ENCODE data around the gene ABI1. TPM values are rescaled to one million over a fixed set of nuclear protein-coding genes. Genes with fewer than 3 reads are reported as not detected.

The ABI1 gene
- total and polyA plus RNA-seq, 2 of the 13 experiments (the other 11 are each of a cell fraction or from before 2014, with no cell fraction given): 20.9 to 22.9 TPM

GRCh38 chr10:26821699-26822570 lies 38.8 kb downstream of the ABI1 start (continued):
- TF ChIP-seq ZNF280D (CRISPR knock-in tag; IDR thresholded peaks at IDR 0.05): no peak
- TF ChIP-seq ZBTB7B (CRISPR knock-in tag; IDR thresholded peaks at IDR 0.05): no peak
- TF ChIP-seq ZNF580 (CRISPR knock-in tag; IDR thresholded peaks at IDR 0.05; ENCODE audit: borderline replicate concordance, low read depth): no peak
- TF ChIP-seq MXD4 (CRISPR knock-in tag; IDR thresholded peaks at IDR 0.05): no peak
- no peak for TF ChIP-seq ARNT2 (CRISPR knock-in tag; IDR thresholded peaks at IDR 0.05; ENCODE audit: low read depth)
- no peak for TF ChIP-seq PCBP2 (optimal IDR thresholded peaks at IDR 0.05; ENCODE audit: low read depth, low read length, poor library complexity, severe bottlenecking)
- TF ChIP-seq PRMT3 (CRISPR knock-in tag; IDR thresholded peaks at IDR 0.05; ENCODE audit: borderline replicate concordance, low read depth): no peak
- no peak for TF ChIP-seq SIX4 (CRISPR knock-in tag; IDR thresholded peaks at IDR 0.05)

- no peak overlapping the region for H3K4me3 ChIP-seq (replicated peaks in 1 of 3; ENCODE audit: insufficient read depth in 1 of 3, low read depth in 2 of 3, low read length in 3 of 3)
- H3K79me2 ChIP-seq (ENCODE audit: insufficient read depth, low read length): peaks cover 17% of the 10 kb centered on the region
- TF ChIP-seq PCBP2 (optimal IDR thresholded peaks at IDR 0.05; ENCODE audit: low read depth, low read length, poor library complexity, severe bottlenecking) (no peak), ZNF121 (CRISPR knock-in tag; IDR thresholded peaks at IDR 0.05) (peak; percentile 87)
- ATAC-seq (no peak), DNase-seq (ENCODE audit: low spot score) (no peak), FAIRE-seq (no peak)
- POLR2A ChIA-PET: no interaction called here
- intact Hi-C loops (cut with micrococcal nuclease; ENCODE audit: unreplicated experiment): no loop called here
- CTCF ChIA-PET (ENCODE audit: low intra/inter-chr PET ratio, low total read pairs): no interaction called here
- H3K9me3 ChIP-seq (ENCODE audit: low read length): no peaks in the 10 kb centered on the region
- 99% methylated on average over 2 of the region's 2 CpGs for WGBS (ENCODE audit: low lambda C conversion rate)
- H3K4me1 ChIP-seq (ENCODE audit: insufficient read depth, low read length): no peaks in the 10 kb centered on the region
- no peaks in the 10 kb centered on the region; the same call in 1 of the 2 replicates for H4K20me1 ChIP-seq (ENCODE audit: insufficient read depth, low read length)
- H3K27ac ChIP-seq (ENCODE audit: extremely low read length, insufficient read depth, low read length): no peak overlapping the region
- no peaks in the 10 kb centered on the region for H3K27me3 ChIP-seq (ENCODE audit: control insufficient read depth in 1 of 2, insufficient read depth in 2 of 2, low read length in 2 of 2)
- no peak overlapping the region for H3K4me2 ChIP-seq (ENCODE audit: low read depth, low read length)
- no peak overlapping the region for H3K9ac ChIP-seq (ENCODE audit: insufficient read depth, low read depth, low read length)
- BruUV-seq (replicated peaks): no TSS peak
- no peaks in the 10 kb centered on the region for H3K36me3 ChIP-seq (replicated peaks in 1 of 2; ENCODE audit: control insufficient read depth in 1 of 2, insufficient read depth in 2 of 2, low read length in 2 of 2)
- in situ Hi-C loops (cut with HindIII; ENCODE audit: extremely low pct_ligation_motif_present, low pct_unique_long_range_greater_than_20kb): no loop called here
- H2AFZ ChIP-seq (ENCODE audit: low read length): no peak overlapping the region
These were observed 45.3 kb downstream of the ABI1 start for GRCh38 chr10:26815500-26815899.
